Activated T-cell treated with anti-CD3 and anti-CD28 coated beads, Interleukin-2, amount 50 U/mL, for 24 hours (primary cell): ENCODE measurements around the gene H2BK1.

Experiments
- DNase-seq: peaks from one replicate; pipeline ENCODE4 v3.0.0-alpha.2; 2020
- H3K27ac Mint-ChIP-seq: 2 replicates; pipeline ENCODE4 v1.8.0; 2020; ENCODE audit warnings: mild to moderate bottlenecking, mixed read lengths
- H3K27me3 Mint-ChIP-seq: 2 replicates; pipeline ENCODE4 v1.8.0; 2020; ENCODE audit warnings: mixed read lengths
- H3K36me3 Mint-ChIP-seq: 2 replicates; pipeline ENCODE4 v1.8.0; 2020; ENCODE audit warnings: low read depth, mixed read lengths
- H3K4me1 Mint-ChIP-seq: 2 replicates; pipeline ENCODE4 v1.8.0; 2020; ENCODE audit warnings: low read depth, mixed read lengths
- H3K4me3 Mint-ChIP-seq: 2 replicates; pipeline ENCODE4 v1.8.0; 2020; ENCODE audit warnings: mild to moderate bottlenecking, moderate library complexity, mixed read lengths
- H3K9me3 Mint-ChIP-seq: 2 replicates; pipeline ENCODE4 v1.8.0; 2020; ENCODE audit warnings: mixed read lengths

H2BK1 gene

GRCh38 chr7:151210087-151210854 is at the start of gene H2BK1:
H2BK1 (minus strand) TSS chr7:151210488; CDS start chr7:151210318, 170 bp downstream.
- no peak within 1 kb of the TSS for H3K27ac Mint-ChIP-seq

DNA sequence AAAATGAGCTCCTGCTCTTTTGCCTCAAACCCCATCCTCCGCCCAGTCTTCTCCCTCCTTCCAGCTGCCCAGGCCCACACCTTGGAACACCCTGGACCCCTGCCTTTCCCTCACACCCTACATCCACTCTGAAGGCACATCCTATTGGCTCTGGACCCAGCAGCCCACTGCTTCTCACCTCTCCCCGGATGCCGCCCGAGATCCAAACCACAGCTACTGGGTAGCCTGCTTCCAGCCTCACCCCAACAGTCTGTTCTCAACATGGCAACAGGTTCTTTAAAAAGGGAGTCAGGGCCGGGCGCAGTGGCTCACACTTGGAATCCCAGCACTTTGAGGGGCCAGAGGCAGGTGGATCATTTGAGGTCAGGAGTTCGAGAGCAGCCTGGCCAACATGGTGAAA is 47.7 kb upstream of the H2BK1 start:
- DNase-seq: no peak
- no peaks in the 10 kb centered on the region for H3K36me3 Mint-ChIP-seq
- H3K27me3 Mint-ChIP-seq: peaks cover 31% of the 10 kb centered on the region
- H3K4me1 Mint-ChIP-seq: no peaks in the 10 kb centered on the region
- no peaks in the 10 kb centered on the region for H3K9me3 Mint-ChIP-seq
- no peak overlapping the region for H3K4me3 Mint-ChIP-seq
- no peak overlapping the region for H3K27ac Mint-ChIP-seq

More at GRCh38 chr7:151210087-151210854, at the start of gene H2BK1:
- peaks cover 23% of the 10 kb centered on the region for H3K4me1 Mint-ChIP-seq
- H3K4me3 Mint-ChIP-seq: no peak within 1 kb of the TSS
- no peaks in the 10 kb centered on the region for H3K9me3 Mint-ChIP-seq
- H3K27me3 Mint-ChIP-seq: no peaks in the 10 kb centered on the region
- peaks cover 39% of the 10 kb centered on the region for H3K36me3 Mint-ChIP-seq
- no peak for DNase-seq

DNA sequence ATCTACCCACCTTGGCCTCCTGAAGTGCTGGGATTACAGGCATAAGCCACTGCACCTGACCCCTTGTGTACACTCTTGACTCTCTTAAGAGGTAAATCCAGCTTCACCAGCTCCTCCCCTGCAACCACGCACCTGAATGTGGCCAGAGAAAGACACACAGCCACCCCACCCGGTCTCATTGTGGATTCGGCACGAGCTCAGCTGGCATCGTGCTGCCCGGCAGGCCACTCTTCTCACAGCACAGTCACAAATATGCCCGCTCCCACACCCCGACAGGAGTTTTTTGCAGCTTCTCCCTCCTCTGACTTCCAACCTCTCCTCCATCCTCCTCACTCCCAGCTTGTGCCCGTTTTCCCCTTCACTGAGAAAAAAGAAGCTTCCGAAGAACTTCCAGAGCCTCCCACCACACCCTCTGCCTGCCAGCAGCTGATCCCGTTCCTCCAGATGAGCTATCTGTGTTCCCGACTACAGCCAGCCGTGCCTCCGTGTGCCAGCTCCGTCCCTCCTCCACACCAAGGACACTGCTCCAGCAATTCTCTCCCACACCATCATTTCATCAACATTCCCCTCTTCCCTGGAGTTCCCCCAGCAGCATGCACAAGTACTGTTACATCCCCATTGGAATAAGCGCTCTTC is 46.2 kb upstream of the H2BK1 start:
- peaks cover 42% of the 10 kb centered on the region for H3K27me3 Mint-ChIP-seq
- peaks cover 3% of the 10 kb centered on the region for H3K4me1 Mint-ChIP-seq
- no peaks in the 10 kb centered on the region for H3K9me3 Mint-ChIP-seq
- no peak for DNase-seq
- H3K4me3 Mint-ChIP-seq: no peak overlapping the region
- no peaks in the 10 kb centered on the region for H3K36me3 Mint-ChIP-seq
- no peak overlapping the region for H3K27ac Mint-ChIP-seq

DNA sequence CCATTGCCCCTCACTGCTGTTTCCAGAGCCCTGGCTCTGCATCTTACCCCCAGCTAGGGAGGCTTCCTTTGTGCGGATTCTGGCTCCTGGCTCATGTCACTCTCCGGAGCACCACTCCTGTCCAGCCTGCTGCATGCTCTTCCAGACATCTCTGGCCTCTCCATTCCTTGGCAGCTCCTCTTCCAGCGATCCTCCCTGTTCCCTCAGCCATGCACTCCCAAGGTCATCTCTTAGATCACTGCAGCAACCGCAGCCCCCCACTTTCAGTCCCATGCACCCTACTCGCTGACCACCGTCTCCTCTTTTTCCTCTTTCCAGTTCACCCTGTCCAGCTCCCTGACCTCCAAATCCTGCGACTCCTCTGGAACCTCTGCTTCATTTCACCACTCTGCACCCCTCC is 45.1 kb upstream of the H2BK1 start:
- Mint-ChIP-seq H3K36me3 (no peaks in the 10 kb centered on the region), H3K27ac (no peak overlapping the region), H3K4me3 (no peak overlapping the region), H3K4me1 (peaks cover 9% of the 10 kb centered on the region), H3K27me3 (peaks cover 52% of the 10 kb centered on the region), H3K9me3 (no peaks in the 10 kb centered on the region)
- DNase-seq: no peak

- no peaks in the 10 kb centered on the region for H3K36me3 Mint-ChIP-seq
- no peaks in the 10 kb centered on the region for H3K9me3 Mint-ChIP-seq
- H3K27ac Mint-ChIP-seq: no peak overlapping the region
- peaks cover 9% of the 10 kb centered on the region for H3K4me1 Mint-ChIP-seq
- DNase-seq: no peak
- no peak overlapping the region for H3K4me3 Mint-ChIP-seq
- peaks cover 57% of the 10 kb centered on the region for H3K27me3 Mint-ChIP-seq
Measured at GRCh38 chr7:151254851-151255250, 44.6 kb upstream of the H2BK1 start.

- peaks cover 13% of the 10 kb centered on the region for H3K4me1 Mint-ChIP-seq
- DNase-seq: no peak
- H3K4me3 Mint-ChIP-seq: no peak overlapping the region
- no peaks in the 10 kb centered on the region for H3K9me3 Mint-ChIP-seq
- H3K27me3 Mint-ChIP-seq: peaks cover 62% of the 10 kb centered on the region
- no peaks in the 10 kb centered on the region for H3K36me3 Mint-ChIP-seq
- no peak overlapping the region for H3K27ac Mint-ChIP-seq
Measured at GRCh38 chr7:151254316-151254715, 44.0 kb upstream of the H2BK1 start.

- H3K27ac Mint-ChIP-seq: no peak overlapping the region
- H3K4me1 Mint-ChIP-seq: peaks cover 18% of the 10 kb centered on the region
- no peak overlapping the region for H3K4me3 Mint-ChIP-seq
- no peak for DNase-seq
- no peaks in the 10 kb centered on the region for H3K36me3 Mint-ChIP-seq
- peaks cover 64% of the 10 kb centered on the region for H3K27me3 Mint-ChIP-seq
- H3K9me3 Mint-ChIP-seq: no peaks in the 10 kb centered on the region
Measured at GRCh38 chr7:151252961-151253711, 42.8 kb upstream of the H2BK1 start.

DNA sequence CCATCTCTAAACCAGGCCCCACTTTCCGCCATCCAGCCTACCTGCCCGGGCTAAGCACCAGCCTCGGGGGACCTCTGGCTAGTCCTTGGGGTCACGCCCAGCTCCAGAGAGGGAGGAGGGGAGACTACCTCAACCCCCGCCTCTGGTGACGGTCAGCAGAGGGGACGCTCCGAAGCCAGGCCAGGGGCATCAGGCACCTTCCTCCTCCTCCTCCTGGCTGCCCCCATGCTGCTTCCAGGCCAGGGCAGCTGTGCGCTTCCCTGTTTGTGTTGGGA is 42.2 kb upstream of the H2BK1 start:
- no peaks in the 10 kb centered on the region for H3K36me3 Mint-ChIP-seq
- no peak overlapping the region for H3K27ac Mint-ChIP-seq
- H3K9me3 Mint-ChIP-seq: no peaks in the 10 kb centered on the region
- H3K4me1 Mint-ChIP-seq: peaks cover 22% of the 10 kb centered on the region
- no peak overlapping the region for H3K4me3 Mint-ChIP-seq
- peaks cover 65% of the 10 kb centered on the region for H3K27me3 Mint-ChIP-seq
- DNase-seq: no peak

GRCh38 chr7:151251689-151252560 is 41.6 kb upstream of the H2BK1 start:
- peak; percentile 40 for DNase-seq
- peaks cover 70% of the 10 kb centered on the region for H3K27me3 Mint-ChIP-seq

DNA sequence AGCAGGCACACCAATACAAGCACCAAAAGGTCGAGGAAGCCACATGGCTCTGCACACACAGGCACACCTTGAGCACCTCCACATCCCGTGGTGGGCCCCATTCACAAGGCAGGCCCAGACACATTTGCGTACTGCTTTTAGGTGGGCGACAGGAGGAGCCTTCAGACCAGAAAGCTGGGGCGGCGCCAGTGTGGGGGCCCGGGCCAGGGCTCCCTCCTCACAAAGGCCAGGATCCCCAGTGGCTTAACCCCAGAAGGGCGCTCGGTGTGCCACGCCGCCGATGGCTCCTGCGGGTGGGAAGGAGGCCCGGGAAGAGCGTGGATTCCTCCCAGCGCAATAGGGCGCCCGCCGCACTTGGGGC is 41.0 kb upstream of the H2BK1 start:
- Mint-ChIP-seq H3K36me3 (no peaks in the 10 kb centered on the region), H3K4me3 (peak overlapping the region; percentile 8), H3K27me3 (peaks cover 71% of the 10 kb centered on the region), H3K4me1 (peaks cover 22% of the 10 kb centered on the region), H3K9me3 (no peaks in the 10 kb centered on the region), H3K27ac (no peak overlapping the region)
- peak; percentile 58 for DNase-seq

More at GRCh38 chr7:151251689-151252560, 41.6 kb upstream of the H2BK1 start:
- Mint-ChIP-seq H3K4me1 (peaks cover 22% of the 10 kb centered on the region), H3K27ac (no peak overlapping the region), H3K9me3 (no peaks in the 10 kb centered on the region), H3K36me3 (no peaks in the 10 kb centered on the region), H3K4me3 (peak overlapping the region; percentile 38)

- Mint-ChIP-seq H3K9me3 (no peaks in the 10 kb centered on the region), H3K4me3 (no peak overlapping the region)
Measured at GRCh38 chr7:151250181-151251132, 40.2 kb upstream of the H2BK1 start.

GRCh38 chr7:151249732-151250072 is 39.4 kb upstream of the H2BK1 start:
- peaks cover 77% of the 10 kb centered on the region for H3K27me3 Mint-ChIP-seq
- no peaks in the 10 kb centered on the region for H3K9me3 Mint-ChIP-seq
- no peak overlapping the region for H3K27ac Mint-ChIP-seq
- DNase-seq: no peak
- H3K36me3 Mint-ChIP-seq: no peaks in the 10 kb centered on the region
- H3K4me3 Mint-ChIP-seq: peak overlapping the region; percentile 15
- H3K4me1 Mint-ChIP-seq: peaks cover 31% of the 10 kb centered on the region

More at GRCh38 chr7:151250181-151251132, 40.2 kb upstream of the H2BK1 start:
- no peak for DNase-seq
- Mint-ChIP-seq H3K27me3 (peaks cover 77% of the 10 kb centered on the region), H3K4me1 (peaks cover 27% of the 10 kb centered on the region), H3K36me3 (no peaks in the 10 kb centered on the region), H3K27ac (no peak overlapping the region)

DNA sequence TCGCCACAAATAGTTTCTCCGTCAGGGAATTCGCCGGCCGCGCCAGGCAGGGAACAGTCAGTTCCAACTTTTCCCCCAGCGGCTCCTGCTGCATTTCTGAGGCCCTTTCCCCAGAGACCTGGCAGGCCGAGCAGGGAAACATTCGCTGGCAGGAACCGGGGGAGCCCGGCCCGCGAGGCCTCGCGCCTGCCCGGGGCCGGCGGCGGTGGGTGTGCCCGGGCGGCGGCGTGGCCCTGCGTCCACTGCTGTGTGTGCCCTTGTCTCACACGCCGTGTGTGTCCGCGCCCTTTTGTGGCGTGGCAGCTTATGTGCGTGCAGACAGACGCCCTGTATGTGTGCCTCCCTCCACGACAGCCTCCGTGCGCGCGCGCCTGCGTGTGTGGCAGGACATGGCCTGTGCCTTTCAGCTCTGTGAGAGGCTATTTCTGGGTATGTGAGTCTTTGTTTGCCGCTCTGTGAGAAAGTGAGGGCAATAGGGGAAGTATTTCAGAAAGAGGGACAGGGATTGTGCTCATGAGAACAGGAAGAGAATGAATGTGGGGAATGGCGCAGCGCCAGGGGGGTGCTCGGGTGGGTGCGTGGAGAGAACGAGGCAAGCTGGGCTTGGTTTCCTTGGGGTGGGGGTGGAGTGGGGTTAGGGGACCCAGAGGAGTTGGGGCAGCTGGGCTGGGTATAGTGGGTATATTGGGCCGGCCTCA is 38.9 kb upstream of the H2BK1 start:
- peak overlapping the region; percentile 46 for H3K4me3 Mint-ChIP-seq
- peaks cover 72% of the 10 kb centered on the region for H3K27me3 Mint-ChIP-seq
- H3K4me1 Mint-ChIP-seq: peaks cover 36% of the 10 kb centered on the region
- peak; percentile 62 for DNase-seq
- no peaks in the 10 kb centered on the region for H3K9me3 Mint-ChIP-seq
- no peaks in the 10 kb centered on the region for H3K36me3 Mint-ChIP-seq
- H3K27ac Mint-ChIP-seq: peak overlapping the region; percentile 46
